D721Med (cell line): ENCODE measurements around the gene MCM10.

Source experiments
- DNase-seq: peaks from one replicate; pipeline ENCODE4 v3.0.0; 2011; ENCODE audit warnings: low spot score; ENCODE audit not compliant: insufficient read length
- FAIRE-seq: peaks from 2 replicates; lab custom pipeline; 2011; peaks lifted over from hg19 to GRCh38; lab: Jason Lieb, UNC
- CTCF ChIP-seq: IDR thresholded peaks from 2 replicates; pipeline ENCODE4 v1.5.1; 2012; ENCODE audit warnings: mild to moderate bottlenecking, control low read depth; ENCODE audit not compliant: insufficient read depth; ENCODE audit errors: missing control alignments

Gene MCM10

GRCh38 chr10:13193637-13194036, 32.3 kb downstream of the MCM10 start:
- no peak for TF ChIP-seq CTCF
- FAIRE-seq, result no peak
- DNase-seq, result no peak

- no peak for FAIRE-seq
- no peak for TF ChIP-seq CTCF
- DNase-seq, result no peak
Measured at GRCh38 chr10:13195016-13195415, 33.7 kb downstream of the MCM10 start.

- no peak for TF ChIP-seq CTCF
- FAIRE-seq (no peak), DNase-seq (no peak)
Measured at GRCh38 chr10:13201132-13201531, 39.8 kb downstream of the MCM10 start.

GRCh38 chr10:13206091-13206490, 44.7 kb downstream of the MCM10 start:
- TF ChIP-seq CTCF, result no peak
- no peak for FAIRE-seq
- DNase-seq, result no peak

- DNase-seq (no peak), FAIRE-seq (no peak)
- TF ChIP-seq CTCF, result peak; percentile 22
Measured at GRCh38 chr10:13206546-13207443, 45.4 kb downstream of the MCM10 start.

- no peak for DNase-seq
- FAIRE-seq, result no peak
- no peak for TF ChIP-seq CTCF
Measured at GRCh38 chr10:13213163-13213562, 51.8 kb downstream of the MCM10 start.

GRCh38 chr10:13218878-13219277, 57.5 kb downstream of the MCM10 start:
- no peak for TF ChIP-seq CTCF
- FAIRE-seq, result no peak
- no peak for DNase-seq
